Activated naive CD4-positive, alpha-beta T cell treated with anti-CD3 and anti-CD28 coated beads for 36 hours (primary cell): ENCODE measurements around the gene BAIAP3. TPM values are rescaled to one million over a fixed set of nuclear protein-coding genes. Genes with fewer than 3 reads are reported as not detected.
A peak's percentile ranks its signal among the peaks of the same experiment; 100 is the strongest.

Source experiments
- CTCF ChIA-PET: fragments of 350-600 bp; sonication (Branson Sonifier 250); formaldehyde crosslinking; loops from one replicate; lab custom pipeline; 2021; ENCODE audit warnings: antibody characterized with exemption; lab: Charles Lee
- DNase-seq: peaks from one replicate; pipeline ENCODE4 v3.0.0-alpha.2; 2020
- H3K27ac Mint-ChIP-seq: one replicate; pipeline ENCODE4 v1.8.0; 2021; ENCODE audit warnings: mild to moderate bottlenecking, mixed read lengths
- H3K27me3 Mint-ChIP-seq: one replicate; pipeline ENCODE4 v1.8.0; 2021; ENCODE audit warnings: low read depth, mixed read lengths
- H3K36me3 Mint-ChIP-seq: one replicate; pipeline ENCODE4 v1.8.0; 2021; ENCODE audit warnings: low read depth, mixed read lengths
- H3K4me1 Mint-ChIP-seq: one replicate; pipeline ENCODE4 v1.8.0; 2021; ENCODE audit warnings: low read depth, mixed read lengths
- H3K4me3 Mint-ChIP-seq: one replicate; pipeline ENCODE4 v1.8.0; 2021; ENCODE audit warnings: mild to moderate bottlenecking, moderate library complexity, mixed read lengths
- H3K9me3 Mint-ChIP-seq: one replicate; pipeline ENCODE4 v1.8.0; 2021; ENCODE audit warnings: mixed read lengths
- intact Hi-C: fragments of 100-400 bp; cut with micrococcal nuclease; formaldehyde crosslinking; loops from one replicate; pipeline ENCODE4 v1.15.1; 2023
- total RNA-seq, 2 experiments: library from RNA; stranded (reverse); gene quantifications; one replicate each; pipeline ENCODE4 v1.2.3, GENCODE V29; 2021

BAIAP3 gene
- total RNA-seq, 2 experiments from 2014 or later, result 0.10 to 0.37 TPM

- no peak overlapping the region for H3K4me3 Mint-ChIP-seq
- no peaks in the 10 kb centered on the region for H3K27me3 Mint-ChIP-seq
- no peak overlapping the region for H3K27ac Mint-ChIP-seq
- CTCF ChIA-PET, result no interaction called here
- peaks cover 4% of the 10 kb centered on the region for H3K36me3 Mint-ChIP-seq
- intact Hi-C loops, result loop anchor here (5.0 kb wide), 1 partner anchor 37 kb away; the partner anchor contains the start of gene UNKL
- DNase-seq, result no peak
- H3K4me1 Mint-ChIP-seq, result peaks cover 17% of the 10 kb centered on the region
- no peaks in the 10 kb centered on the region for H3K9me3 Mint-ChIP-seq
Measured at GRCh38 chr16:1375298-1375640, 41.8 kb downstream of the BAIAP3 start.

DNA sequence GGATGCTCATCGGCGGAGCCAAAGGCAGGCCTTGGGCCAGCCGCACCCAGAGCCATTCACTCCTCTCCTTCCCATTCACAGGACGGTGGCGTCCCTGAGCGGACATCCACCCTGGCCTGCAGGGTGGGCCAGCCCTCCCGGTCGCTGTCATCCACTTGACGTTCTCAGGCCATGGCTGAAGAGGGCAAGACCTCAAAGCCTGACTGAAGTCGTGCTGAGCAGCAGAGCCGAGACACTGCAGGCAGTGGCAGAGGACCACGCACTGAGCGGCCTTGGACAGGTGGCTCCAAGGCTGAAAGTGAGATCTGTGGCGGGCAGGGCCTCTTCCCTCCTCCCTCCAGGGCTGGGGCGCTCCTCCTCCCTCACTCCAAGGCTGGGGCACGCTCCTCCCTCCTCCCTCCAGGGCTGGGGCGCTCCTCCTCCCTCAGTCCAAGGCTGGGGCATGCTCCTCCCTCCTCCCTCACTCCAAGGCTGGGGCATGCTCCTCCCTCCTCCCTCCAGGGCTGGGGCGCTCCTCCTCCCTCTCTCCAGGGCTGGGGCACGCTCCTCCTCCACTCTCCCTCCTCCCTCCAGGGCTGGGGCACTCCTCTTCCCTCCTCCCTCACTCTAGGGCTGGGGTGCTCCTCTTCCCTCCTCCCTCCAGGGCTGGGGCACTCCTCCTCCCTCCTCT is 42.4 kb downstream of the BAIAP3 start:
- no peak for DNase-seq
- Mint-ChIP-seq H3K27me3 (no peaks in the 10 kb centered on the region), H3K36me3 (peaks cover 4% of the 10 kb centered on the region), H3K27ac (no peak overlapping the region), H3K4me1 (peaks cover 17% of the 10 kb centered on the region), H3K9me3 (no peaks in the 10 kb centered on the region), H3K4me3 (no peak overlapping the region)
- intact Hi-C loops, result loop anchor here (5.0 kb wide), 1 partner anchor 36 kb away; the partner anchor contains the start of gene UNKL
- CTCF ChIA-PET, result no interaction called here

- CTCF ChIA-PET, result interaction anchor here (1.6 kb wide), 1 partner anchor 9 kb away, joined by 8 read pairs; no protein-coding TSS in a partner anchor
Measured at GRCh38 chr16:1377406-1378010, 44.1 kb downstream of the BAIAP3 start.

GRCh38 chr16:1378087-1378803 is 44.8 kb downstream of the BAIAP3 start:
- no peak for DNase-seq
- peaks cover 4% of the 10 kb centered on the region for H3K36me3 Mint-ChIP-seq
- intact Hi-C loops, result loop anchor here (2.0 to 5.0 kb wide), 4 partner anchors 34 to 405 kb away; partner anchors contain the start of genes NUBP2, SPSB3, UBE2I and UNKL
- CTCF ChIA-PET, result interaction anchor here (0.7 to 1.7 kb wide), 3 partner anchors 9 to 16 kb away, joined by 3 to 8 read pairs (median 5); no protein-coding TSS in a partner anchor
- peak overlapping the region; percentile 93 for H3K27ac Mint-ChIP-seq
- H3K9me3 Mint-ChIP-seq, result no peaks in the 10 kb centered on the region
- peaks cover 17% of the 10 kb centered on the region for H3K4me1 Mint-ChIP-seq
- peak overlapping the region; percentile 83 for H3K4me3 Mint-ChIP-seq
- H3K27me3 Mint-ChIP-seq, result no peaks in the 10 kb centered on the region

More at GRCh38 chr16:1377406-1378010, 44.1 kb downstream of the BAIAP3 start:
- Mint-ChIP-seq H3K27me3 (no peaks in the 10 kb centered on the region), H3K27ac (no peak overlapping the region), H3K36me3 (peaks cover 4% of the 10 kb centered on the region), H3K9me3 (no peaks in the 10 kb centered on the region), H3K4me1 (peaks cover 17% of the 10 kb centered on the region), H3K4me3 (peak overlapping the region; percentile 83)
- intact Hi-C loops, result loop anchor here (2.0 to 5.0 kb wide), 4 partner anchors 35 to 405 kb away; partner anchors contain the start of genes NUBP2, SPSB3, UBE2I and UNKL
- no peak for DNase-seq

DNA sequence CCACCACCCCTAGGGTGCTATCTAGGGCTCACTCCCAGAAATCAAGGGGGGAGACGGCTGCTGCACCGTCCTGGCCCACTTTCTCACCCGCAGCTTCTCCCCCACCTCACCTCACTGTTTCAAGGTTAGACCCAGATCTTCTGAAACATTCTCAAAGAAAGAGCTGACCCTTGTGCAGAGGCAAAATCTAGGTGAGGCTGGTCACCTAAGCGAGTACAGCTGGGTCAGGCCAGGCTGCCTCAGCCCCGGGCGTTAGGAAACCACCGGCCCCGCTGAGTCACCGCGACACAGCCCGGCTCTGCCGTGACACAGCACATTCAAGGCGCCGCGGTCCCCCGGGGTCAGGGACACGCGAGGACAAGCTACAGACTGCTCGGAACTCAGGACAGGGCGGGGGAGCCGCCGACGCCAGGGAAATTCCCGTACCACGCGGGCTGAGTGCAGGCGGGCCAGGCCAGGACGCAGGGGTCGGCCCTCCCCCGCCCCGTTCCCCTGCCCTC is 45.4 kb downstream of the BAIAP3 start:
- intact Hi-C loops, result loop anchor here (2.0 to 5.0 kb wide), 4 partner anchors 33 to 404 kb away; partner anchors contain the start of genes NUBP2, SPSB3, UBE2I and UNKL
- peaks cover 17% of the 10 kb centered on the region for H3K4me1 Mint-ChIP-seq
- H3K4me3 Mint-ChIP-seq, result peak overlapping the region; percentile 83
- H3K36me3 Mint-ChIP-seq, result peaks cover 4% of the 10 kb centered on the region
- CTCF ChIA-PET, result interaction anchor here (0.7 to 2.3 kb wide), 4 partner anchors 10 to 16 kb away, joined by 3 to 8 read pairs (median 5); no protein-coding TSS in a partner anchor
- no peaks in the 10 kb centered on the region for H3K9me3 Mint-ChIP-seq
- H3K27me3 Mint-ChIP-seq, result no peaks in the 10 kb centered on the region
- peak overlapping the region; percentile 93 for H3K27ac Mint-ChIP-seq
- DNase-seq, result peak; percentile 82

- Mint-ChIP-seq H3K36me3 (peaks cover 4% of the 10 kb centered on the region), H3K4me3 (peak overlapping the region; percentile 83), H3K9me3 (no peaks in the 10 kb centered on the region), H3K27me3 (no peaks in the 10 kb centered on the region), H3K27ac (peak overlapping the region; percentile 46), H3K4me1 (peaks cover 17% of the 10 kb centered on the region)
- intact Hi-C loops, result loop anchor here (2.0 to 5.0 kb wide), 4 partner anchors 33 to 403 kb away; partner anchors contain the start of genes NUBP2, SPSB3, UBE2I and UNKL
- CTCF ChIA-PET, result interaction anchor here (0.9 to 2.3 kb wide), 4 partner anchors 10 to 17 kb away, joined by 3 to 8 read pairs (median 5); no protein-coding TSS in a partner anchor
- peak; percentile 73 for DNase-seq
Measured at GRCh38 chr16:1379304-1380076, 46.0 kb downstream of the BAIAP3 start.

DNA sequence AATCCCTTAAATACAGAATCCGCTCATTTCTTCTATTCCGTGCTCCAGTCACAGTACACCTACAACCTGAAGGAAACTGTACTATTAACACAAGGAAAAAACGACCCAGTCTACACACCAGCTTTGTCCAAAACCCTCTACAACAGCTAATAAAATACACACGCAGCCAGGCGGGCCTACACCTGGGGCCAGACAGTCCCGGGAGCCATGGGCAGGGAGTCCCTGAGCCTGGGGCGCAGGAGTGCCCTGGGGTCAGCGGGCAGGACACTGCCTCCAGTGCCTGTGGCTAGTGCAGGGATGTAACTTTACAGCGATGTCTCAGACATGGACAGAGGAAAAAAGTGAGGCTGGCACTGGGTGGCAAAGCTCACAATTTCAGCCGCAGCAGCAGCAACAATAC is 46.8 kb downstream of the BAIAP3 start:
- Mint-ChIP-seq H3K27me3 (no peaks in the 10 kb centered on the region), H3K27ac (peak overlapping the region; percentile 46), H3K36me3 (peaks cover 7% of the 10 kb centered on the region), H3K4me3 (peak overlapping the region; percentile 71), H3K9me3 (no peaks in the 10 kb centered on the region), H3K4me1 (peaks cover 17% of the 10 kb centered on the region)
- DNase-seq, result no peak
- intact Hi-C loops, result no loop called here
- CTCF ChIA-PET, result interaction anchor here (0.9 to 2.3 kb wide), 2 partner anchors 9 to 15 kb away, joined by 3 to 5 read pairs; no protein-coding TSS in a partner anchor

DNA sequence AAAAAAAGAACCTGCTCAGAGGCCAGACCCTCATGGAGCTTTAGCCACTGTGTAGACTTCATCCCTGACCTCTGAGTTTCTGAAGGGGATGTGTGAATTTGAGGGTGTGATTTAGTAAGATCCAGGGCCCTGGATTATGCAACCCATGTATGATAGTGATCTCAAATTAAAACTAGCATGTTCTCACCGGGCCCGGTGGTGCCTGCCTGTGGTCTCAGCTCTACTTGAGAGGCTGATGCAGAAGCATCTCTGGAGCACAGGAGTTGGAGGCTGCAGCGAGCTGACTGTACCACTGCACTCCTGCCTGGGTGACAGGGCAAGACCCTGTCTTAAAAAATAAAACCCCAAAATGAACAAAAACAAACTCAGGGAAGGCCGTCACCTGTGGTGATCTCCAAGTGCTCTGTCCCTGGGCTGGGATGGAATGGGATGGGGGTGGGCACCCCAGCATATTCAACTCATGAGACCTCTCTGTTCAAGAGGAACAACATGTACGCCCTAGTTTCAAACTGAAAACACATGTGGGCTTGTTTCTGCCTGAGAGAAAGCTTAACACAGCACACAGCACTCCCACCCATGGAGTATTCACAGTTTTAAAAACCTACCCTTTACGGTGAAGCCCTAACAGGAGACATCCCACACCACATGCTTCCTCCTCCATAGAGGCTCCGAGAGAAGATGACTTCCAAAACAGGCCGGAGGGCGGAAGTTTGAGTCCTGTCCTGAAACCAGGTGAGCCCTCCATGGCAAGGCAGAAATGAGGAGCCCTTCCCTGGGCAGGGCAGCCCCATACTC is 48.4 kb downstream of the BAIAP3 start:
- Mint-ChIP-seq H3K27ac (no peak overlapping the region), H3K9me3 (no peaks in the 10 kb centered on the region), H3K36me3 (peaks cover 7% of the 10 kb centered on the region), H3K4me3 (no peak overlapping the region), H3K27me3 (no peaks in the 10 kb centered on the region), H3K4me1 (peaks cover 17% of the 10 kb centered on the region)
- intact Hi-C loops, result no loop called here
- CTCF ChIA-PET, result no interaction called here
- DNase-seq, result no peak

GRCh38 chr16:1383556-1383955 is 50.1 kb downstream of the BAIAP3 start:
- CTCF ChIA-PET, result no interaction called here
- DNase-seq, result no peak
- Mint-ChIP-seq H3K27ac (no peak overlapping the region), H3K36me3 (peaks cover 5% of the 10 kb centered on the region), H3K4me3 (no peak overlapping the region), H3K4me1 (peaks cover 7% of the 10 kb centered on the region), H3K9me3 (no peaks in the 10 kb centered on the region), H3K27me3 (no peaks in the 10 kb centered on the region)
- intact Hi-C loops, result no loop called here

- DNase-seq, result no peak
- H3K36me3 Mint-ChIP-seq, result peaks cover 2% of the 10 kb centered on the region
- no peaks in the 10 kb centered on the region for H3K9me3 Mint-ChIP-seq
- H3K4me1 Mint-ChIP-seq, result no peaks in the 10 kb centered on the region
- H3K27ac Mint-ChIP-seq, result no peak overlapping the region
- intact Hi-C loops, result no loop called here
- CTCF ChIA-PET, result no interaction called here
- no peaks in the 10 kb centered on the region for H3K27me3 Mint-ChIP-seq
- no peak overlapping the region for H3K4me3 Mint-ChIP-seq
Measured at GRCh38 chr16:1385232-1385631, 51.8 kb downstream of the BAIAP3 start.

- H3K4me1 Mint-ChIP-seq, result no peaks in the 10 kb centered on the region
- intact Hi-C loops, result no loop called here
- H3K9me3 Mint-ChIP-seq, result no peaks in the 10 kb centered on the region
- no peak overlapping the region for H3K27ac Mint-ChIP-seq
- no peak overlapping the region for H3K4me3 Mint-ChIP-seq
- peaks cover 2% of the 10 kb centered on the region for H3K36me3 Mint-ChIP-seq
- DNase-seq, result no peak
- no peaks in the 10 kb centered on the region for H3K27me3 Mint-ChIP-seq
- CTCF ChIA-PET, result no interaction called here
Measured at GRCh38 chr16:1387331-1387730, 53.9 kb downstream of the BAIAP3 start.
